HepG2 (cell line): ENCODE data around the gene HDGF. TPM values are rescaled to one million over a fixed set of nuclear protein-coding genes. Genes with fewer than 3 reads are reported as not detected.
A peak's percentile ranks its signal among the peaks of the same experiment; 100 is the strongest.

Experiments used
- ATAD3A ChIP-seq: sonication (generic); formaldehyde crosslinking; IDR thresholded peaks from 2 replicates; pipeline ENCODE4 v1.4.0; 2020; ENCODE audit warnings: missing genetic modification reagents
- ERF ChIP-seq: IDR thresholded peaks from 2 replicates; pipeline ENCODE4 v1.6.1; 2018; ENCODE audit warnings: missing biosample characterization, missing genetic modification reagents
- HNRNPK ChIP-seq: fragments of 200-400 bp; formaldehyde crosslinking; IDR thresholded peaks from 2 replicates; pipeline ENCODE4 v1.6.1; 2018; ENCODE audit warnings: low read length, low read depth, moderate library complexity, mild to moderate bottlenecking; ENCODE audit not compliant: poor library complexity, severe bottlenecking
- HOXA3 ChIP-seq: sonication (generic); formaldehyde crosslinking; IDR thresholded peaks from 2 replicates; pipeline ENCODE4 v1.5.0; 2020; ENCODE audit warnings: missing genetic modification reagents
- HOXA5 ChIP-seq: sonication (generic); formaldehyde crosslinking; IDR thresholded peaks from 2 replicates; pipeline ENCODE4 v1.4.0; 2020; ENCODE audit warnings: missing genetic modification reagents
- NFE2 ChIP-seq: sonication (generic); formaldehyde crosslinking; IDR thresholded peaks from 2 replicates; pipeline ENCODE4 v1.4.0; 2020; ENCODE audit warnings: missing genetic modification reagents
- NFKBIZ ChIP-seq: IDR thresholded peaks from 2 replicates; pipeline ENCODE4 v1.6.1; 2018; ENCODE audit warnings: missing genetic modification reagents, missing compliant biosample characterization
- RAD21 ChIP-seq: fragments of 450-650 bp; formaldehyde crosslinking; IDR thresholded peaks from 2 replicates; pipeline ENCODE4 v1.5.0; 2020; ENCODE audit warnings: mild to moderate bottlenecking
- SOX5 ChIP-seq: IDR thresholded peaks from 2 replicates; pipeline ENCODE4 v1.6.1; 2016; ENCODE audit warnings: borderline replicate concordance
- SOX6 ChIP-seq, 2 experiments: fragments of 450-650 bp in 1 of 2; sonication (generic) in 1 of 2; formaldehyde crosslinking in 1 of 2; IDR thresholded peaks; 2 replicates each; pipeline versions ENCODE4 v1.4.0 to v1.6.1; 2017 to 2020; ENCODE audit warnings: antibody characterized with exemption in 1 of 2, mild to moderate bottlenecking in 1 of 2, missing genetic modification reagents in 1 of 2
- TARDBP ChIP-seq: sonication (generic); formaldehyde crosslinking; IDR thresholded peaks from 2 replicates; pipeline ENCODE4 v1.8.0; 2022; ENCODE audit warnings: mild to moderate bottlenecking, missing genetic modification reagents
- XBP1 ChIP-seq: sonication (generic); formaldehyde crosslinking; IDR thresholded peaks from 2 replicates; pipeline ENCODE4 v1.5.0; 2020; ENCODE audit warnings: missing genetic modification reagents
- ZFP82 ChIP-seq: sonication (generic); formaldehyde crosslinking; IDR thresholded peaks from 2 replicates; pipeline ENCODE4 v1.5.1; 2020; ENCODE audit warnings: mild to moderate bottlenecking, missing genetic modification reagents, borderline replicate concordance
- ZMAT5 ChIP-seq: sonication (generic); formaldehyde crosslinking; IDR thresholded peaks from 2 replicates; pipeline ENCODE4 v1.5.0; 2020; ENCODE audit warnings: mild to moderate bottlenecking, low read depth, missing genetic modification reagents, borderline replicate concordance
- ZNF563 ChIP-seq: sonication (generic); formaldehyde crosslinking; IDR thresholded peaks from 2 replicates; pipeline ENCODE4 v1.8.0; 2022; ENCODE audit warnings: mild to moderate bottlenecking, moderate library complexity, missing genetic modification reagents
- ZNF605 ChIP-seq: sonication (generic); formaldehyde crosslinking; IDR thresholded peaks from 2 replicates; pipeline ENCODE4 v1.8.0; 2022; ENCODE audit warnings: mild to moderate bottlenecking, missing genetic modification reagents
- polyA plus RNA-seq, 8 experiments: library from polyadenylated mRNA; depleted of rRNA in 3 of 8; stranded (reverse) in 7 of 8; unstranded in 1 of 8; fragments of >200 nt; fragmentation: Illumina TruSeq in 4 of 8; extraction: Trizol in 4 of 8; gene quantifications; 2 replicates each; pipeline versions ENCODE4 v1.2.1 to v1.2.3, GENCODE V29; 2011 to 2016; ENCODE audit warnings: low read depth in 4 of 8, missing spikeins in 1 of 8, mixed read lengths in 1 of 8; ENCODE audit not compliant: insufficient read depth in 1 of 8
- total RNA-seq, 5 experiments: library from RNA; depleted of rRNA; stranded (reverse); fragments of >200 nt; fragmentation: Illumina TruSeq; extraction: Trizol; gene quantifications; 2 replicates each; pipeline ENCODE4 v1.2.3, GENCODE V29; 2016; ENCODE audit warnings: low read depth in 1 of 5
- TF ChIP-seq, protein P1 (sequence below): sonication (generic); formaldehyde crosslinking; IDR thresholded peaks from 2 replicates; pipeline ENCODE4 v1.5.1; 2020; ENCODE audit warnings: mild to moderate bottlenecking, missing genetic modification reagents, borderline replicate concordance
- TF ChIP-seq, protein P2 (sequence below): sonication (generic); formaldehyde crosslinking; IDR thresholded peaks from 2 replicates; pipeline ENCODE4 v1.4.0; 2020; ENCODE audit warnings: missing genetic modification reagents
- TF ChIP-seq, protein P3 (sequence below): IDR thresholded peaks from 2 replicates; pipeline ENCODE4 v1.6.1; 2016; ENCODE audit warnings: low read depth, control low read depth

The HDGF gene
- total and polyA plus RNA-seq, 2 of the 13 experiments (the other 11 are each of a cell fraction or from before 2014, with no cell fraction given), result 156 to 196 TPM

GRCh38 chr1:156740741-156741480, 10.6 kb downstream of the HDGF start, which contains the start of gene MRPL24 (continued):
- TF ChIP-seq, protein P1, sequence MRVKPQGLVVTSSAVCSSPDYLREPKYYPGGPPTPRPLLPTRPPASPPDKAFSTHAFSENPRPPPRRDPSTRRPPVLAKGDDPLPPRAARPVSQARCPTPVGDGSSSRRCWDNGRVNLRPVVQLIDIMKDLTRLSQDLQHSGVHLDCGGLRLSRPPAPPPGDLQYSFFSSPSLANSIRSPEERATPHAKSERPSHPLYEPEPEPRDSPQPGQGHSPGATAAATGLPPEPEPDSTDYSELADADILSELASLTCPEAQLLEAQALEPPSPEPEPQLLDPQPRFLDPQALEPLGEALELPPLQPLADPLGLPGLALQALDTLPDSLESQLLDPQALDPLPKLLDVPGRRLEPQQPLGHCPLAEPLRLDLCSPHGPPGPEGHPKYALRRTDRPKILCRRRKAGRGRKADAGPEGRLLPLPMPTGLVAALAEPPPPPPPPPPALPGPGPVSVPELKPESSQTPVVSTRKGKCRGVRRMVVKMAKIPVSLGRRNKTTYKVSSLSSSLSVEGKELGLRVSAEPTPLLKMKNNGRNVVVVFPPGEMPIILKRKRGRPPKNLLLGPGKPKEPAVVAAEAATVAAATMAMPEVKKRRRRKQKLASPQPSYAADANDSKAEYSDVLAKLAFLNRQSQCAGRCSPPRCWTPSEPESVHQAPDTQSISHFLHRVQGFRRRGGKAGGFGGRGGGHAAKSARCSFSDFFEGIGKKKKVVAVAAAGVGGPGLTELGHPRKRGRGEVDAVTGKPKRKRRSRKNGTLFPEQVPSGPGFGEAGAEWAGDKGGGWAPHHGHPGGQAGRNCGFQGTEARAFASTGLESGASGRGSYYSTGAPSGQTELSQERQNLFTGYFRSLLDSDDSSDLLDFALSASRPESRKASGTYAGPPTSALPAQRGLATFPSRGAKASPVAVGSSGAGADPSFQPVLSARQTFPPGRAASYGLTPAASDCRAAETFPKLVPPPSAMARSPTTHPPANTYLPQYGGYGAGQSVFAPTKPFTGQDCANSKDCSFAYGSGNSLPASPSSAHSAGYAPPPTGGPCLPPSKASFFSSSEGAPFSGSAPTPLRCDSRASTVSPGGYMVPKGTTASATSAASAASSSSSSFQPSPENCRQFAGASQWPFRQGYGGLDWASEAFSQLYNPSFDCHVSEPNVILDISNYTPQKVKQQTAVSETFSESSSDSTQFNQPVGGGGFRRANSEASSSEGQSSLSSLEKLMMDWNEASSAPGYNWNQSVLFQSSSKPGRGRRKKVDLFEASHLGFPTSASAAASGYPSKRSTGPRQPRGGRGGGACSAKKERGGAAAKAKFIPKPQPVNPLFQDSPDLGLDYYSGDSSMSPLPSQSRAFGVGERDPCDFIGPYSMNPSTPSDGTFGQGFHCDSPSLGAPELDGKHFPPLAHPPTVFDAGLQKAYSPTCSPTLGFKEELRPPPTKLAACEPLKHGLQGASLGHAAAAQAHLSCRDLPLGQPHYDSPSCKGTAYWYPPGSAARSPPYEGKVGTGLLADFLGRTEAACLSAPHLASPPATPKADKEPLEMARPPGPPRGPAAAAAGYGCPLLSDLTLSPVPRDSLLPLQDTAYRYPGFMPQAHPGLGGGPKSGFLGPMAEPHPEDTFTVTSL (CRISPR knock-in tag), result no peak
- TF ChIP-seq HOXA5 (CRISPR knock-in tag) (0 out of 2 replicates have a peak, but pooled peaks have one; percentile 53), ZNF605 (peak; percentile 77), ZMAT5 (no peak), NFE2 (CRISPR knock-in tag) (no peak), RAD21 (0 out of 2 replicates have a peak, but pooled peaks have one; percentile 35), ERF (CRISPR knock-in tag) (peak; percentile 95), ATAD3A (CRISPR knock-in tag) (no peak), SOX5 (CRISPR knock-in tag) (peak; percentile 42; the same call in 1 of the 2 replicates), SOX6 (IDR thresholded peaks at IDR 0.05) (no peak), SOX6 (CRISPR knock-in tag; IDR thresholded peaks at IDR 0.05) (peak; percentile 72), ZFP82 (no peak), XBP1 (no peak), ZNF563 (CRISPR knock-in tag) (peak; percentile 78), HNRNPK (no peak), TARDBP (CRISPR knock-in tag) (peak; percentile 94), HOXA3 (CRISPR knock-in tag) (peak; percentile 92), NFKBIZ (peak; percentile 70; the same call in 1 of the 2 replicates)
- TF ChIP-seq, protein P2, sequence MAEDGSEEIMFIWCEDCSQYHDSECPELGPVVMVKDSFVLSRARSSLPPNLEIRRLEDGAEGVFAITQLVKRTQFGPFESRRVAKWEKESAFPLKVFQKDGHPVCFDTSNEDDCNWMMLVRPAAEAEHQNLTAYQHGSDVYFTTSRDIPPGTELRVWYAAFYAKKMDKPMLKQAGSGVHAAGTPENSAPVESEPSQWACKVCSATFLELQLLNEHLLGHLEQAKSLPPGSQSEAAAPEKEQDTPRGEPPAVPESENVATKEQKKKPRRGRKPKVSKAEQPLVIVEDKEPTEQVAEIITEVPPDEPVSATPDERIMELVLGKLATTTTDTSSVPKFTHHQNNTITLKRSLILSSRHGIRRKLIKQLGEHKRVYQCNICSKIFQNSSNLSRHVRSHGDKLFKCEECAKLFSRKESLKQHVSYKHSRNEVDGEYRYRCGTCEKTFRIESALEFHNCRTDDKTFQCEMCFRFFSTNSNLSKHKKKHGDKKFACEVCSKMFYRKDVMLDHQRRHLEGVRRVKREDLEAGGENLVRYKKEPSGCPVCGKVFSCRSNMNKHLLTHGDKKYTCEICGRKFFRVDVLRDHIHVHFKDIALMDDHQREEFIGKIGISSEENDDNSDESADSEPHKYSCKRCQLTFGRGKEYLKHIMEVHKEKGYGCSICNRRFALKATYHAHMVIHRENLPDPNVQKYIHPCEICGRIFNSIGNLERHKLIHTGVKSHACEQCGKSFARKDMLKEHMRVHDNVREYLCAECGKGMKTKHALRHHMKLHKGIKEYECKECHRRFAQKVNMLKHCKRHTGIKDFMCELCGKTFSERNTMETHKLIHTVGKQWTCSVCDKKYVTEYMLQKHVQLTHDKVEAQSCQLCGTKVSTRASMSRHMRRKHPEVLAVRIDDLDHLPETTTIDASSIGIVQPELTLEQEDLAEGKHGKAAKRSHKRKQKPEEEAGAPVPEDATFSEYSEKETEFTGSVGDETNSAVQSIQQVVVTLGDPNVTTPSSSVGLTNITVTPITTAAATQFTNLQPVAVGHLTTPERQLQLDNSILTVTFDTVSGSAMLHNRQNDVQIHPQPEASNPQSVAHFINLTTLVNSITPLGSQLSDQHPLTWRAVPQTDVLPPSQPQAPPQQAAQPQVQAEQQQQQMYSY, result peak; percentile 57; the same call in 1 of the 2 replicates
- TF ChIP-seq, protein P3, sequence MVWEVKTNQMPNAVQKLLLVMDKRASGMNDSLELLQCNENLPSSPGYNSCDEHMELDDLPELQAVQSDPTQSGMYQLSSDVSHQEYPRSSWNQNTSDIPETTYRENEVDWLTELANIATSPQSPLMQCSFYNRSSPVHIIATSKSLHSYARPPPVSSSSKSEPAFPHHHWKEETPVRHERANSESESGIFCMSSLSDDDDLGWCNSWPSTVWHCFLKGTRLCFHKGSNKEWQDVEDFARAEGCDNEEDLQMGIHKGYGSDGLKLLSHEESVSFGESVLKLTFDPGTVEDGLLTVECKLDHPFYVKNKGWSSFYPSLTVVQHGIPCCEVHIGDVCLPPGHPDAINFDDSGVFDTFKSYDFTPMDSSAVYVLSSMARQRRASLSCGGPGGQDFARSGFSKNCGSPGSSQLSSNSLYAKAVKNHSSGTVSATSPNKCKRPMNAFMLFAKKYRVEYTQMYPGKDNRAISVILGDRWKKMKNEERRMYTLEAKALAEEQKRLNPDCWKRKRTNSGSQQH (CRISPR knock-in tag), result no peak
